LoVo (cell line): ENCODE measurements around the gene PTGFRN.

Experiments
- DNase-seq: peaks from one replicate; pipeline ENCODE4 v3.0.0-alpha.2; 2016; ENCODE audit warnings: low spot score

Gene PTGFRN

GRCh38 chr1:117033772-117034171 is 124.1 kb downstream of the PTGFRN start:
- no peak for DNase-seq

GRCh38 chr1:117034791-117035290 is 125.1 kb downstream of the PTGFRN start:
- DNase-seq: no peak

- DNase-seq: no peak
Measured at GRCh38 chr1:117036018-117036461, 126.3 kb downstream of the PTGFRN start.

GRCh38 chr1:117037802-117038201 is 128.1 kb downstream of the PTGFRN start:
- no peak for DNase-seq

GRCh38 chr1:117038236-117038635 is 128.5 kb downstream of the PTGFRN start:
- no peak for DNase-seq
